GM23338 (cell line): ENCODE results near the gene C4orf51. TPM values are rescaled to one million over a fixed set of nuclear protein-coding genes. Genes with fewer than 3 reads are reported as not detected.
A peak's percentile ranks its signal among the peaks of the same experiment; 100 is the strongest.

Experiments used
- ATAC-seq: fragments of 200-7000 bp; cut with Tn5 transposase; 3 replicates; pipeline ENCODE4 v1.9.1; 2020
- DNase-seq: peaks from one replicate; pipeline ENCODE4 v3.0.0-alpha.2; 2015; ENCODE audit warnings: low spot score
- H2AFZ ChIP-seq: fragments of 200-600 bp; sonication (generic); 2 replicates; pipeline ENCODE4 v1.8.0; 2016; ENCODE audit warnings: antibody characterized with exemption, mild to moderate bottlenecking, moderate library complexity
- H3F3A ChIP-seq: fragments of 200-600 bp; sonication (generic); replicated peaks from 2 replicates; pipeline ENCODE4 v1.8.0; 2017; ENCODE audit warnings: antibody characterized with exemption, mixed run types, low read depth
- H3K27ac ChIP-seq: fragments of 200-600 bp; sonication (generic); 2 replicates; pipeline ENCODE4 v1.6.1; 2016; ENCODE audit warnings: low read depth
- H3K27me3 ChIP-seq: fragments of 200-600 bp; sonication (generic); 2 replicates; pipeline ENCODE4 v1.8.0; 2016; ENCODE audit warnings: mild to moderate bottlenecking, mixed run types, moderate library complexity; ENCODE audit not compliant: insufficient read depth
- H3K36me3 ChIP-seq: fragments of 200-600 bp; sonication (generic); 2 replicates; pipeline ENCODE4 v1.8.0; 2016; ENCODE audit warnings: mild to moderate bottlenecking; ENCODE audit not compliant: insufficient read depth
- H3K4me1 ChIP-seq: fragments of 200-600 bp; sonication (generic); 2 replicates; pipeline ENCODE4 v1.8.0; 2016; ENCODE audit warnings: mild to moderate bottlenecking, moderate library complexity; ENCODE audit not compliant: insufficient read depth
- H3K4me2 ChIP-seq: fragments of 200-600 bp; sonication (generic); 2 replicates; pipeline ENCODE4 v1.7.1; 2017; ENCODE audit warnings: mixed run types
- H3K4me3 ChIP-seq: fragments of 200-600 bp; sonication (generic); 2 replicates; pipeline ENCODE4 v1.6.1; 2016; ENCODE audit warnings: mixed run types
- H3K79me2 ChIP-seq: fragments of 200-600 bp; sonication (generic); replicated peaks from 2 replicates; pipeline ENCODE4 v1.8.0; 2017; ENCODE audit warnings: mild to moderate bottlenecking; ENCODE audit not compliant: insufficient read depth
- H3K9me2 ChIP-seq: fragments of 200-600 bp; sonication (generic); 2 replicates; pipeline ENCODE4 v1.8.0; 2017; ENCODE audit not compliant: insufficient read depth
- H4K20me1 ChIP-seq: fragments of 200-600 bp; sonication (generic); replicated peaks from 2 replicates; pipeline ENCODE4 v1.8.0; 2017; ENCODE audit warnings: mild to moderate bottlenecking; ENCODE audit not compliant: insufficient read depth
- H3K27ac Mint-ChIP-seq: 2 replicates; pipeline ENCODE4 v1.8.0; 2020; ENCODE audit warnings: inconsistent platforms, mild to moderate bottlenecking, moderate library complexity, mixed read lengths
- H3K27me3 Mint-ChIP-seq: 3 replicates; pipeline ENCODE4 v1.8.0; 2022; ENCODE audit warnings: low read depth, mild to moderate bottlenecking, moderate library complexity, mixed read lengths, inconsistent platforms; ENCODE audit not compliant: insufficient read depth, poor library complexity
- H3K36me3 Mint-ChIP-seq: 3 replicates; pipeline ENCODE4 v1.8.0; 2021; ENCODE audit warnings: low read depth, mild to moderate bottlenecking, inconsistent platforms, moderate library complexity, mixed read lengths
- H3K4me1 Mint-ChIP-seq: 3 replicates; pipeline ENCODE4 v1.8.0; 2020; ENCODE audit warnings: mild to moderate bottlenecking, inconsistent platforms, mixed read lengths
- H3K4me3 Mint-ChIP-seq: 3 replicates; pipeline ENCODE4 v1.8.0; 2021; ENCODE audit warnings: moderate library complexity, mild to moderate bottlenecking, inconsistent platforms, mixed read lengths
- H3K9me3 Mint-ChIP-seq: 3 replicates; pipeline ENCODE4 v1.8.0; 2020; ENCODE audit warnings: moderate library complexity, mild to moderate bottlenecking, inconsistent platforms, mixed read lengths
- CREB1 ChIP-seq: fragments of 250-450 bp; sonication (Bioruptor Pico); IDR thresholded peaks from 2 replicates; pipeline ENCODE4 v1.5.0; 2020; ENCODE audit warnings: low read depth, mild to moderate bottlenecking, moderate library complexity
- EZH2 ChIP-seq: fragments of 200-600 bp; sonication (generic); IDR thresholded peaks from one replicate; pipeline ENCODE4 v1.8.0; 2017; ENCODE audit warnings: antibody characterized with exemption, mild to moderate bottlenecking, low read depth; ENCODE audit not compliant: unreplicated experiment
- EZH2phosphoT487 ChIP-seq: fragments of 200-600 bp; sonication (generic); IDR thresholded peaks from one replicate; pipeline ENCODE4 v1.8.1; 2018; ENCODE audit warnings: antibody characterized with exemption; ENCODE audit not compliant: unreplicated experiment
- JUNB ChIP-seq: IDR thresholded peaks from one replicate; pipeline ENCODE4 v1.6.1; 2016; ENCODE audit warnings: antibody characterized with exemption; ENCODE audit not compliant: unreplicated experiment
- NANOG ChIP-seq: IDR thresholded peaks from 2 replicates; pipeline ENCODE4 v1.6.1; 2016; ENCODE audit warnings: antibody characterized with exemption, borderline replicate concordance
- POLR2AphosphoS5 ChIP-seq: IDR thresholded peaks from 2 replicates; pipeline ENCODE4 v1.6.1; 2016; ENCODE audit warnings: antibody characterized with exemption, low read depth
- ZNF114 ChIP-seq: fragments of 250-450 bp; sonication (Bioruptor Pico); IDR thresholded peaks from 2 replicates; pipeline ENCODE4 v1.5.0; 2020; ENCODE audit warnings: mild to moderate bottlenecking, moderate library complexity
- ZNF331 ChIP-seq: fragments of 250-450 bp; sonication (Bioruptor Pico); IDR thresholded peaks from 2 replicates; pipeline ENCODE4 v1.5.0; 2020; ENCODE audit warnings: low read depth, mild to moderate bottlenecking, moderate library complexity
- ZNF462 ChIP-seq: fragments of 250-450 bp; sonication (Bioruptor Pico); IDR thresholded peaks from 2 replicates; pipeline ENCODE4 v1.5.0; 2020; ENCODE audit warnings: mild to moderate bottlenecking, moderate library complexity
- polyA plus RNA-seq: library from polyadenylated mRNA; unstranded; fragments of >200 nt; fragmentation: Nextera tagmentation; extraction: Ambion mirVana; gene quantifications from 2 replicates; pipeline ENCODE4 v1.2.1, GENCODE V29; 2016
- total RNA-seq: library from RNA; depleted of rRNA; stranded (reverse); fragments of >200 nt; shearing (Covaris generic); gene quantifications from 2 replicates; pipeline ENCODE4 v1.2.3, GENCODE V29; 2014
- TF ChIP-seq, protein P1 (sequence below): IDR thresholded peaks from 2 replicates; pipeline ENCODE4 v1.6.1; 2016; ENCODE audit warnings: antibody characterized with exemption

C4orf51 gene
- total and polyA plus RNA-seq, 2 experiments from 2014 or later = not detected

DNA sequence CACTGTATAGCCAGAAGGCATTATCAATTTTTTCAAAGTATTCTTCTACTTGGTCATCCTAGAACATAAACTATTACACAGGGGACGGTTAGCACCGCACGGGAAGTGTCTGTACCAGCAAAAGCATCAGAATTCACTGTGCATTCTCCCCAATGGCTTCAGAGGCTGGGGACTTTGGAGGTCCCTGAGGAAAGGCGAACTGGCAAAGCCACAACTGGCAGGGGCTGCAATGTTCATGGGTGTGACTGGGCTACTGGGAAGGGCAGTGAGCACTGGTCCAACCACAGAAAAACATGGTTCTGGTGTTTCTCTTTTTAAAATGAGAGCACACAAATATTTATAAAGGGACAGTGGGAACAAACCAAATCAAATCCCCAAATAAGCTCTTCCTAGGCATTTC is 83.5 kb downstream of the C4orf51 start (continued):
- TF ChIP-seq ZNF462 (CRISPR knock-in tag) (no peak), EZH2 (no peak)
- TF ChIP-seq, protein P1, sequence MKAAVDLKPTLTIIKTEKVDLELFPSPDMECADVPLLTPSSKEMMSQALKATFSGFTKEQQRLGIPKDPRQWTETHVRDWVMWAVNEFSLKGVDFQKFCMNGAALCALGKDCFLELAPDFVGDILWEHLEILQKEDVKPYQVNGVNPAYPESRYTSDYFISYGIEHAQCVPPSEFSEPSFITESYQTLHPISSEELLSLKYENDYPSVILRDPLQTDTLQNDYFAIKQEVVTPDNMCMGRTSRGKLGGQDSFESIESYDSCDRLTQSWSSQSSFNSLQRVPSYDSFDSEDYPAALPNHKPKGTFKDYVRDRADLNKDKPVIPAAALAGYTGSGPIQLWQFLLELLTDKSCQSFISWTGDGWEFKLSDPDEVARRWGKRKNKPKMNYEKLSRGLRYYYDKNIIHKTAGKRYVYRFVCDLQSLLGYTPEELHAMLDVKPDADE = no peak

- Mint-ChIP-seq H3K4me1 (peaks cover 6% of the 10 kb centered on the region), H3K27ac (peak overlapping the region; percentile 51), H3K9me3 (no peaks in the 10 kb centered on the region), H3K27me3 (peaks cover 1% of the 10 kb centered on the region), H3K4me3 (no peak overlapping the region), H3K36me3 (peaks cover 59% of the 10 kb centered on the region)
- Histone ChIP-seq H3K4me2 (no peak overlapping the region), H3K27ac (peak overlapping the region; percentile 47; the same call in 1 of the 2 replicates), H3K79me2 (no peaks in the 10 kb centered on the region), H4K20me1 (no peaks in the 10 kb centered on the region), H3K4me3 (no peak overlapping the region), H3K36me3 (peaks cover 38% of the 10 kb centered on the region), H3K4me1 (no peaks in the 10 kb centered on the region), H2AFZ (no peak overlapping the region), H3K27me3 (no peaks in the 10 kb centered on the region), H3F3A (no peaks in the 10 kb centered on the region), H3K9me2 (no peaks in the 10 kb centered on the region)
- no peak for DNase-seq
- no peak for ATAC-seq
- no peak for TF ChIP-seq ZNF114 (CRISPR knock-in tag)
- TF ChIP-seq EZH2phosphoT487 = no peak
- no peak for TF ChIP-seq EZH2
- no peak for TF ChIP-seq NANOG
- no peak for TF ChIP-seq CREB1
- TF ChIP-seq, protein P1 = no peak
- TF ChIP-seq JUNB = no peak
- no peak for TF ChIP-seq POLR2AphosphoS5
- TF ChIP-seq ZNF331 = no peak
Observed at GRCh38 chr4:145766273-145766672, 86.3 kb downstream of the C4orf51 start.
